Activated T-helper 2 cell treated with anti-CD3 and anti-CD28 coated beads, Interferon-gamma antibody, Interleukin-2, Interleukin-4, amounts not matched to agents 10 μg/mL and 5 μg/mL and 100 μg/mL, durations not matched to agents 14 hours and 24 hours and 36 hours (primary cell): ENCODE data around the gene FCHSD1. TPM values are rescaled to one million over a fixed set of nuclear protein-coding genes. Genes with fewer than 3 reads are reported as not detected.

Source experiments
- DNase-seq: peaks from one replicate; pipeline ENCODE4 v3.0.0; 2021; ENCODE audit warnings: low spot score
- H3K27ac Mint-ChIP-seq: one replicate; pipeline ENCODE4 v1.8.0; 2021; ENCODE audit warnings: mixed read lengths
- H3K27me3 Mint-ChIP-seq: one replicate; pipeline ENCODE4 v1.8.0; 2021; ENCODE audit warnings: low read depth, mixed read lengths
- H3K36me3 Mint-ChIP-seq: one replicate; pipeline ENCODE4 v1.8.0; 2021; ENCODE audit warnings: low read depth, mixed read lengths
- H3K4me1 Mint-ChIP-seq: one replicate; pipeline ENCODE4 v1.8.0; 2021; ENCODE audit warnings: low read depth, mixed read lengths
- H3K4me3 Mint-ChIP-seq: one replicate; pipeline ENCODE4 v1.8.0; 2021; ENCODE audit warnings: low read depth, mild to moderate bottlenecking, moderate library complexity, mixed read lengths
- H3K9me3 Mint-ChIP-seq: one replicate; pipeline ENCODE4 v1.8.0; 2021; ENCODE audit warnings: mixed read lengths
- intact Hi-C: fragments of 100-400 bp; cut with micrococcal nuclease; formaldehyde crosslinking; loops from one replicate; pipeline ENCODE4 v1.15.1; 2023
- total RNA-seq: library from RNA; stranded (reverse); gene quantifications from 2 replicates; pipeline ENCODE4 v1.2.3, GENCODE V29; 2022

Gene FCHSD1
- total RNA-seq: 37.4 and 42.8 TPM in 2 replicates

GRCh38 chr5:141650851-141651727 is at the start of gene FCHSD1:
FCHSD1 (minus strand) TSS chr5:141651418; CDS start chr5:141651368, 50 bp downstream.
- no peaks in the 10 kb centered on the region for H3K9me3 Mint-ChIP-seq
- H3K36me3 Mint-ChIP-seq: peaks cover 12% of the 10 kb centered on the region
- intact Hi-C loops: loop anchor here (1.0 kb wide), 1 partner anchor 15 kb away; the partner anchor contains the start of genes HDAC3 and RELL2
- H3K27me3 Mint-ChIP-seq: no peaks in the 10 kb centered on the region
- peaks cover 11% of the 10 kb centered on the region for H3K4me1 Mint-ChIP-seq
- DNase-seq: peak; percentile 76
- H3K4me3 Mint-ChIP-seq: peak within 1 kb of the TSS; percentile 98
- peak within 1 kb of the TSS; percentile 94 for H3K27ac Mint-ChIP-seq

GRCh38 chr5:141697586-141697985 is 46.4 kb upstream of the FCHSD1 start:
- Mint-ChIP-seq H3K36me3 (no peaks in the 10 kb centered on the region), H3K27me3 (peaks cover 35% of the 10 kb centered on the region), H3K9me3 (no peaks in the 10 kb centered on the region), H3K27ac (no peak overlapping the region), H3K4me3 (no peak overlapping the region), H3K4me1 (peaks cover 26% of the 10 kb centered on the region)
- DNase-seq: no peak
- intact Hi-C loops: loop anchor here (10.0 kb wide), 1 partner anchor 447 kb away; no protein-coding TSS in a partner anchor

GRCh38 chr5:141696431-141696830 is 45.2 kb upstream of the FCHSD1 start:
- Mint-ChIP-seq H3K27ac (no peak overlapping the region), H3K9me3 (no peaks in the 10 kb centered on the region), H3K4me1 (peaks cover 31% of the 10 kb centered on the region), H3K36me3 (no peaks in the 10 kb centered on the region), H3K4me3 (no peak overlapping the region), H3K27me3 (peaks cover 36% of the 10 kb centered on the region)
- intact Hi-C loops: loop anchor here (10.0 kb wide), 1 partner anchor 448 kb away; no protein-coding TSS in a partner anchor
- no peak for DNase-seq

GRCh38 chr5:141695627-141696215 is 44.5 kb upstream of the FCHSD1 start:
- no peaks in the 10 kb centered on the region for H3K9me3 Mint-ChIP-seq
- H3K27ac Mint-ChIP-seq: no peak overlapping the region
- peaks cover 39% of the 10 kb centered on the region for H3K27me3 Mint-ChIP-seq
- no peak for DNase-seq
- intact Hi-C loops: loop anchor here (10.0 kb wide), 1 partner anchor 449 kb away; no protein-coding TSS in a partner anchor
- H3K4me3 Mint-ChIP-seq: no peak overlapping the region
- no peaks in the 10 kb centered on the region for H3K36me3 Mint-ChIP-seq
- peaks cover 29% of the 10 kb centered on the region for H3K4me1 Mint-ChIP-seq

DNA sequence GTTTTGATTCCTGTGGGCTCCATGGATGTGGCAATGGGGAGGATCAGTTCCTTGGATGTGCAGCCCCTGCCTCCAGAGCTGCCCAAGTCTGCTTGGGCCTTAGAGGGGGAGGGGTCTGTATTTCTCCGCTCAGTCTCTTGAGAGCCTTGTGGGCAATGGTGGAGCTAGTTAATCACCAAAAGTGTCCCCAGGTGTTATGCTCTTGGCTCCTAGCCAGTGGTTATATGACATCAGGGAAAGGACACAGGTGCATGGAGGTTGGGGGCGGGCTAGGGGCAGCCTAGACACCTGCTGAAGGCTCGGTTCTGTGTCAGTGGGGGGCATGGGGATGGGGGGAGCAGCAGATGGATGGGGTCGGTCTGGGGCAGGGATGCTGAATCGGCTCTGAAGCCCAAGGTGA is 43.3 kb upstream of the FCHSD1 start:
- Mint-ChIP-seq H3K27ac (no peak overlapping the region), H3K4me3 (no peak overlapping the region), H3K4me1 (peaks cover 29% of the 10 kb centered on the region), H3K9me3 (no peaks in the 10 kb centered on the region), H3K27me3 (peaks cover 40% of the 10 kb centered on the region), H3K36me3 (no peaks in the 10 kb centered on the region)
- no peak for DNase-seq
- intact Hi-C loops: loop anchor here (10.0 kb wide), 1 partner anchor 450 kb away; no protein-coding TSS in a partner anchor

DNA sequence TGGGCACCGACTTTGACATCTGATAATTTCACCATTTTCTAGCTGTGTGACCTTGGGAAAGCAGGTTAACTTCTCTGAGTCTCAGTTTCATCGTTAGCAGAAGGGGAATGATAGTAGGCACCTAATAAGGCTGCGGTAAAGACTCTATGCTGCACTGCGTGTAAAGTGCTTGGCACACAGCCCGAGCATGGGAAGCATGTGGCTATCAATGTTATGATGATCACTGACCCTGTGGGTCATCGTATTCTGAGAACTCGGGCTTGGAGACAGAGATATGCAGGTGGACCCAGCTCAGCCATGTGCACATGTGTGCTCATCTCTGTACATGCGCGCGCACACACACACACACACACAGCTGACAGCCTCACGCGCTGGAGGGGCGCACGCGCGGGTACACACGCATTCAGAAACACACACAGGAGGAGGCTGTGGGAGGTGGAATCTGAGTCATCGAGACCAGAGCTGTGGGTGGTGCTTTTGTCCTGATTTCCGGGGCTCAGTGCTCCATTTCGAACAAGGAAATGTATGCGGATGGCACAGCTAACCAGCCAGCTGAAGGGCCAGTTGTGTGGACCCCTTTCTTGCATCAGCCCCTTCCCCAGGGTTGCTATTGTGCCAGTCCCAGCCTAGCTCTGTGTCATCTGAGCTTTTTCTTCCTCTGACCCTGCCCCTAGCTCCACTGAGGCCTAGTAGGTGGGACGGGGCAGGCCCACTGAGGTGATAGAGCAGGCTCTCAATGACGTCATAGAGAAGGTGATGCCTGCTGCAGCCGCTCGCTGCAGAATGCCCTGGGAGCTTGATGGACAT is 41.9 kb upstream of the FCHSD1 start:
- H3K9me3 Mint-ChIP-seq: no peaks in the 10 kb centered on the region

DNA sequence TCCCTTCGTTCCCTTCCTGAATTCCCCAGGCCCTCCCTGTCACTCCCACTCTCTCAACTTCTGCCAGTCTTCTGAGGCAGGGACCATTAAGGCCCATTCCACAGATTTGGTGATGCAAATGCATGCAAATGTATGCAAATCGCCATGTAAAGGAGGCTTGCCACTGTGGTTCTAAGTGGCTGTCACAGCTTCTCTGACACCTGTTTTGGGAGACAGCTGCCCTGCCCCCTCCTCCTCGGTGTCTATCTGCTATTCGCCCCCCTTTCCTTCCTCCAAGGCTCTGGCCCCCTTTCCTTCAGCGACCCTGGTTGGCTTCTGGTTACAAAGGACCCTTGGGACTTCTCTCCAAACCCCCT is 41.3 kb upstream of the FCHSD1 start:
- peak overlapping the region; percentile 80 for H3K4me3 Mint-ChIP-seq
- intact Hi-C loops: loop anchor here (1.0 to 10.0 kb wide), 7 partner anchors 9 to 452 kb away; partner anchors contain the start of gene RNF14
- no peaks in the 10 kb centered on the region for H3K36me3 Mint-ChIP-seq
- peak overlapping the region; percentile 56 for H3K27ac Mint-ChIP-seq
- H3K9me3 Mint-ChIP-seq: no peaks in the 10 kb centered on the region
- peaks cover 29% of the 10 kb centered on the region for H3K4me1 Mint-ChIP-seq
- DNase-seq: no peak
- H3K27me3 Mint-ChIP-seq: peaks cover 35% of the 10 kb centered on the region

More for the DNA sequence above, 41.9 kb upstream of the FCHSD1 start:
- peaks cover 36% of the 10 kb centered on the region for H3K27me3 Mint-ChIP-seq
- intact Hi-C loops: loop anchor here (1.0 to 10.0 kb wide), 7 partner anchors 10 to 452 kb away; partner anchors contain the start of gene RNF14
- H3K4me1 Mint-ChIP-seq: peaks cover 29% of the 10 kb centered on the region
- H3K27ac Mint-ChIP-seq: peak overlapping the region; percentile 72
- H3K36me3 Mint-ChIP-seq: no peaks in the 10 kb centered on the region
- peak; percentile 54 for DNase-seq
- peak overlapping the region; percentile 80 for H3K4me3 Mint-ChIP-seq

GRCh38 chr5:141691867-141692532 is 40.8 kb upstream of the FCHSD1 start:
- DNase-seq: peak; percentile 81
- Mint-ChIP-seq H3K36me3 (no peaks in the 10 kb centered on the region), H3K27me3 (peaks cover 35% of the 10 kb centered on the region), H3K4me3 (peak overlapping the region; percentile 80), H3K4me1 (peaks cover 29% of the 10 kb centered on the region), H3K9me3 (no peaks in the 10 kb centered on the region), H3K27ac (peak overlapping the region; percentile 56)
- intact Hi-C loops: loop anchor here (1.0 to 10.0 kb wide), 7 partner anchors 9 to 453 kb away; partner anchors contain the start of gene RNF14

- DNase-seq: no peak
- Mint-ChIP-seq H3K36me3 (no peaks in the 10 kb centered on the region), H3K27ac (no peak overlapping the region), H3K4me1 (peaks cover 29% of the 10 kb centered on the region), H3K27me3 (peaks cover 33% of the 10 kb centered on the region), H3K9me3 (no peaks in the 10 kb centered on the region), H3K4me3 (no peak overlapping the region)
- intact Hi-C loops: loop anchor here (10.0 kb wide), 1 partner anchor 453 kb away; no protein-coding TSS in a partner anchor
These were observed 40.2 kb upstream of the FCHSD1 start for GRCh38 chr5:141691286-141691866.

DNA sequence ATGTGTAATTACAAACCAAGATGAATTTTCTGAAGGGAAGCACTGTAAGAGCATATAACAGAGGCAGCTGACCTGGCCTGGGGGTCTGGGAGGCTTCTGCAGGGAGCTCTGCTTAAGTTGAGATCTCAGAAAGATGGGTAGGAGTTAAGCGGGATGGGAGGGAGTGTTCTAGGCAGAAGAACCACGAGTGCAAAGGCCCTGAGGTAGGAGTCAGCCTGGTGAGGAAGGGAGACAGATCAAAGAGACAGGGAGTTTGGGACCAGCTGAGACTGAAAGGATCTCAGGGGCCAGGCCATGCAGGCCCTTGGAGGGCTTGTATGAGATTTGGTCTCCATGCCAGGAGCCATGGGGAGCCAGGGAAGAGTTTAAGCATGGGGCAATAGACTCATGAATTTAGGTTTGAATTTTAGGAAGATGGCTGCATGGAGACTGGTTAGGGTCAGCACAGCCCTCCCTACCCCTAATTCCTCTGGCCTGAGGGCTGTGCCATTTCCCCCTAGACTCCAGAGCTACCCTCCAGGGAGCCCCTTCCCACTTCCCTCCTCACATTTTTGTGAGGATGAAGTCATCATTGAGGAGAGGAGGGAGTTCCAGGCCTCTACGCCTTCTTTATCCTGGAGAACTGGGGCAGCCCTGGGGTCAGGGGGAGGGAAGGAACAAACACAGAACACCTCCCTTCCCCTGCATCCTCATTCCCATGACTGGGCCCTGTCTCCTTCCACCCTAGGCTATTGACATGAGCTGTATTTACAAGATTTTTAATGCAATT is 35.6 kb upstream of the FCHSD1 start:
- peaks cover 31% of the 10 kb centered on the region for H3K27me3 Mint-ChIP-seq
- no peak overlapping the region for H3K27ac Mint-ChIP-seq
- H3K4me1 Mint-ChIP-seq: peaks cover 17% of the 10 kb centered on the region
- intact Hi-C loops: no loop called here
- no peak overlapping the region for H3K4me3 Mint-ChIP-seq
- no peak for DNase-seq
- no peaks in the 10 kb centered on the region for H3K9me3 Mint-ChIP-seq
- H3K36me3 Mint-ChIP-seq: no peaks in the 10 kb centered on the region

GRCh38 chr5:141685591-141685990 is 34.4 kb upstream of the FCHSD1 start:
- Mint-ChIP-seq H3K27me3 (peaks cover 20% of the 10 kb centered on the region), H3K9me3 (no peaks in the 10 kb centered on the region), H3K4me1 (peaks cover 18% of the 10 kb centered on the region), H3K36me3 (no peaks in the 10 kb centered on the region), H3K4me3 (no peak overlapping the region), H3K27ac (no peak overlapping the region)
- intact Hi-C loops: no loop called here
- no peak for DNase-seq
